RPMI8226 (cell line): ENCODE data around the gene CD163L1.
"Not testable (repeated sequence)": the region's sequence is repeated elsewhere in the genome, so short reads cannot be mapped to it uniquely, and the experiment has no call there.

Experiments used
- DNase-seq: peaks from one replicate; pipeline ENCODE4 v3.0.0-alpha.2; 2015

Gene CD163L1

GRCh38 chr12:7444076-7444475, at the start of gene CD163L1:
Gene CD163L1 (minus strand): TSS chr12:7444153. CDS start chr12:7444127, 26 bp downstream.
- no peak for DNase-seq

- DNase-seq, result no peak
Measured at GRCh38 chr12:7493006-7493405, 49.1 kb upstream of the CD163L1 start.

GRCh38 chr12:7486512-7486911, 42.6 kb upstream of the CD163L1 start:
- DNase-seq, result no peak

- no peak for DNase-seq
Measured at GRCh38 chr12:7485095-7485494, 41.1 kb upstream of the CD163L1 start.

GRCh38 chr12:7483343-7483742, 39.4 kb upstream of the CD163L1 start:
- no peak for DNase-seq

- no peak for DNase-seq
Measured at GRCh38 chr12:7479771-7480170, 35.8 kb upstream of the CD163L1 start.

- no peak for DNase-seq
Measured at GRCh38 chr12:7472060-7472459, 28.1 kb upstream of the CD163L1 start.

- DNase-seq, result peak; percentile 65
Measured at GRCh38 chr12:7460375-7461259, 16.7 kb upstream of the CD163L1 start.

- DNase-seq, result no peak
Measured at GRCh38 chr12:7459973-7460372, 16.0 kb upstream of the CD163L1 start.

GRCh38 chr12:7451756-7452155, 7.8 kb upstream of the CD163L1 start:
- DNase-seq, result no peak

- peak; percentile 6 for DNase-seq
Measured at GRCh38 chr12:7450667-7451066, 6.7 kb upstream of the CD163L1 start.

- no peak for DNase-seq
Measured at GRCh38 chr12:7448099-7448498, 4.1 kb upstream of the CD163L1 start.

GRCh38 chr12:7444537-7444936, 584 bp upstream of the CD163L1 start:
- DNase-seq, result no peak

- no peak for DNase-seq
Measured at GRCh38 chr12:7441216-7441615, 2.7 kb downstream of the CD163L1 start.

- no peak for DNase-seq
Measured at GRCh38 chr12:7439579-7440505, 4.1 kb downstream of the CD163L1 start.

GRCh38 chr12:7438291-7438995, 5.5 kb downstream of the CD163L1 start:
- DNase-seq, result peak; percentile 13

- DNase-seq, result not testable (repeated sequence)
Measured at GRCh38 chr12:7437494-7437893, 6.5 kb downstream of the CD163L1 start.

GRCh38 chr12:7434670-7435069, 9.3 kb downstream of the CD163L1 start:
- DNase-seq, result no peak

- DNase-seq, result no peak
Measured at GRCh38 chr12:7433276-7433822, 10.6 kb downstream of the CD163L1 start.

- DNase-seq, result no peak
Measured at GRCh38 chr12:7431993-7432685, 11.8 kb downstream of the CD163L1 start.

- peak; percentile 81 for DNase-seq
Measured at GRCh38 chr12:7411343-7411742, 32.6 kb downstream of the CD163L1 start.

GRCh38 chr12:7404275-7404674, 39.7 kb downstream of the CD163L1 start:
- no peak for DNase-seq
